Measurements from ENCODE around the gene GRHPR.

GRHPR gene

GRCh38 chr9:37380570-37380969, 41.9 kb upstream of the GRHPR start:
- DNase-seq (ENCODE audit: extremely low read depth, low read depth): no peak
- TF ChIP-seq CTCF (IDR thresholded peaks at IDR 0.05; ENCODE audit: low read depth, low read length): no peak

- no peak for DNase-seq (ENCODE audit: extremely low read depth, low read depth)
- TF ChIP-seq CTCF (IDR thresholded peaks at IDR 0.05; ENCODE audit: low read depth, low read length): no peak
Measured at GRCh38 chr9:37381094-37381741, 41.3 kb upstream of the GRHPR start.

GRCh38 chr9:37382161-37382981, 40.1 kb upstream of the GRHPR start:
- TF ChIP-seq CTCF (IDR thresholded peaks at IDR 0.05; ENCODE audit: low read depth, low read length): no peak
- DNase-seq (ENCODE audit: extremely low read depth, low read depth): no peak

GRCh38 chr9:37382982-37383357, 39.5 kb upstream of the GRHPR start:
- DNase-seq (ENCODE audit: extremely low read depth, low read depth): no peak
- TF ChIP-seq CTCF (IDR thresholded peaks at IDR 0.05; ENCODE audit: low read depth, low read length): no peak

- no peak for TF ChIP-seq CTCF (IDR thresholded peaks at IDR 0.05; ENCODE audit: low read depth, low read length)
- no peak for DNase-seq (ENCODE audit: extremely low read depth, low read depth)
Measured at GRCh38 chr9:37383393-37383792, 39.1 kb upstream of the GRHPR start.

- no peak for TF ChIP-seq CTCF (IDR thresholded peaks at IDR 0.05; ENCODE audit: low read depth, low read length)
- no peak for DNase-seq (ENCODE audit: extremely low read depth, low read depth)
Measured at GRCh38 chr9:37383876-37384746, 38.4 kb upstream of the GRHPR start.
